Retinal pigment epithelial cell (primary cell): ENCODE data around the gene ZSWIM3.

ENCODE experiments used
- DNase-seq: peaks from one replicate; pipeline ENCODE4 v3.0.0-alpha.2; 2010; ENCODE audit warnings: low read depth
- H3K4me3 ChIP-seq: 2 replicates; pipeline ENCODE4 v1.5.1; 2011; ENCODE audit warnings: mild to moderate bottlenecking, low read length, control low read depth, moderate library complexity
- TF ChIP-seq, protein P1 (sequence below): conservative IDR thresholded peaks from 2 replicates; pipeline ENCODE4 v1.5.1; 2011; ENCODE audit warnings: low read depth, low read length, control low read depth, inconsistent platforms

The ZSWIM3 gene

DNA sequence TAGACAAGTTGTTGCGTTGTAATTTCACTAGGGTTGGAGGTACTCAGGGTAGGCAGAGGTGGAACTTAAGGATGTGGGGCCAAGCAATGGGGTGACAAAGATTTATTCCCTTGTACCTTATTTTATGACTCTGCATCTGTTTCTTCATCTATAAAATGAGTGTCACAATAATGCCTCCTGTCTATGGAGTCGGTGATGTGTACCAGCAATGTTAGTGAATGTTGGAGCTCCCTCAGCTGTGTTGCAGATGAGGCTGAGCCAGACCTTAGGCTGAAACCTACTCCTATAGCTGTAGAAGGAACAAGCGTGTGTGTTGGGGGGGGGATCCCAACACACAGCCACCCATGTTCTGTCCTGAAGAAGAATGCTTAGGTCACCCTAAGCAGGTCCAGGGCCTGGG is 40.5 kb upstream of the ZSWIM3 start:
- DNase-seq = no peak
- H3K4me3 ChIP-seq = no peak overlapping the region
- TF ChIP-seq, protein P1, sequence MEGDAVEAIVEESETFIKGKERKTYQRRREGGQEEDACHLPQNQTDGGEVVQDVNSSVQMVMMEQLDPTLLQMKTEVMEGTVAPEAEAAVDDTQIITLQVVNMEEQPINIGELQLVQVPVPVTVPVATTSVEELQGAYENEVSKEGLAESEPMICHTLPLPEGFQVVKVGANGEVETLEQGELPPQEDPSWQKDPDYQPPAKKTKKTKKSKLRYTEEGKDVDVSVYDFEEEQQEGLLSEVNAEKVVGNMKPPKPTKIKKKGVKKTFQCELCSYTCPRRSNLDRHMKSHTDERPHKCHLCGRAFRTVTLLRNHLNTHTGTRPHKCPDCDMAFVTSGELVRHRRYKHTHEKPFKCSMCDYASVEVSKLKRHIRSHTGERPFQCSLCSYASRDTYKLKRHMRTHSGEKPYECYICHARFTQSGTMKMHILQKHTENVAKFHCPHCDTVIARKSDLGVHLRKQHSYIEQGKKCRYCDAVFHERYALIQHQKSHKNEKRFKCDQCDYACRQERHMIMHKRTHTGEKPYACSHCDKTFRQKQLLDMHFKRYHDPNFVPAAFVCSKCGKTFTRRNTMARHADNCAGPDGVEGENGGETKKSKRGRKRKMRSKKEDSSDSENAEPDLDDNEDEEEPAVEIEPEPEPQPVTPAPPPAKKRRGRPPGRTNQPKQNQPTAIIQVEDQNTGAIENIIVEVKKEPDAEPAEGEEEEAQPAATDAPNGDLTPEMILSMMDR = no peak

DNA sequence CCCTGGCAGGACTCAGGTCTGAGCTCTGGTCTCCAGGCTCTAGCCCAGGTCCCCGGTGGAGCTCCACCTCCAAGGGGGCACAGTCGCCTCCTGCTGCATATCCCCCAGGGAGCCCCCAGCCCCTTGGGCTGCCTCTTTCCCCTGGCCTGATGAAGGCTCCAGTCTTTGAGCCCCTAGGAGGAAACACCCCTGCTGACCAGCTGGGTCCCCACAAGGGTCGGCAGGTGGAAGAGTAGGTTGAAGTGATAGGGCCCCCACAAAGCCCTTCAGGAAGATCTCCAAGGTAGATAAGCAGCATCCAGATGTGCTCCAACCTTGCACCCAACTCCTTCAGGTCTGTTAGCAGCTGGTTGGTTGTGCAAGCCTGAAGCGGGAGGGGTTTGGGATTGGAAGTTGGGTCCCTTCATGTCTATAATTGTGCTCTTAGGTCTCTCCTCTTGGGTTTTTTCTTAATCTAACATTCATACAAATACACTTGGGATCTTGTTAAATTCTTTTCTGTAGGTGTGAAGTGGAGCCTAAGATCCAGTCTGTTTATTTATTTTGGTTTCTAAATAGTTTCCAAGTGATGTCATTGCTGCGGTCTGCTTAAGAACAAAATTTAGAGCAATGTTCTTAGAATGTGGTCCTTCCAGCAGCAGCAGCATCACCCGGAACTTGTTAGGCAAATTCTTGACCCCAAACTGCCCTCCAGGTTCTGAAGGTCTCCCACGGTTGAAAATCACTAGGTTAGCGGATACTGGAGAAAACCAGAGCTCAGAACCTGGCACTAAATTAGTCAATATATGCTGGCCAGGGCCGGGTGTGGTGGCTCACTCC is 39.8 kb upstream of the ZSWIM3 start:
- no peak for DNase-seq
- TF ChIP-seq, protein P1 = no peak
- no peak overlapping the region for H3K4me3 ChIP-seq

DNA sequence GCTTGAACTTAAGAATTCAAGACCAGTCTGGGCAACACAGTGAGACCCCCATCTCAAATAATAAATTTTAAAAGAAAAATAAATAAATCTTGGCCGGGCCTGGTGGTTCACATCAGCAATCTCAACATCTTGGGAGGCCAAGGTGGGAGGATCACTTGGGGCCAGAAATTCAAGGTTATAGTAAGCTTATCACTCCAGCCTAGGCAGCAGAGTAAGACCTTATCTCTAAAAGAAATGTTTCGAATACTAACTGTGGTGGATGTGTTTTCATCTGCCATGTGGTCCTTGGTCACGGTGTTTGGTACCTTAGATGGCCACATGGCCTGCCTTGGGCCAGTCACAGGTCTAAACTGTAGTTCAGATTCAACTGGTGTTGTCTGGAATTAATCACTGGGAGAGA is 39.2 kb upstream of the ZSWIM3 start:
- H3K4me3 ChIP-seq = no peak overlapping the region
- no peak for DNase-seq
- TF ChIP-seq, protein P1 = no peak

DNA sequence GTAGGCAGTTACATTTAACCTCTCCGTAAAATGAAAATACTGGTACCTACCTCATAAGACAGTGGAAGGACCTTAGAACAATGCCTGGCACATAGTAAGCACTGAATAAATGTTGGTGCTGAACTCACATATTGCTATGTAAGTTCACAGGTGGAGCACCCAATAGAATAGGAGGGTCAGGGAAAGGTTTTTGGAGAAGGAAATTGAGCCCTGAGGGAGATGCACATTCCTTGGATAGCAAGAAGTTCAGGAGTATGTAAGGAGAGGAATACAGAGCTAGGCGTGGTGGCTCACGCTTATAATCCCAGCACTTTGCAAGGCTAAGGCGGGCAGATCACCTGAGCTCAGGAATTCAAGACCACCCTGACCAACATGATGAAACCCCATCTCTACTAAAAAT is 37.9 kb upstream of the ZSWIM3 start:
- TF ChIP-seq, protein P1 = no peak

DNA sequence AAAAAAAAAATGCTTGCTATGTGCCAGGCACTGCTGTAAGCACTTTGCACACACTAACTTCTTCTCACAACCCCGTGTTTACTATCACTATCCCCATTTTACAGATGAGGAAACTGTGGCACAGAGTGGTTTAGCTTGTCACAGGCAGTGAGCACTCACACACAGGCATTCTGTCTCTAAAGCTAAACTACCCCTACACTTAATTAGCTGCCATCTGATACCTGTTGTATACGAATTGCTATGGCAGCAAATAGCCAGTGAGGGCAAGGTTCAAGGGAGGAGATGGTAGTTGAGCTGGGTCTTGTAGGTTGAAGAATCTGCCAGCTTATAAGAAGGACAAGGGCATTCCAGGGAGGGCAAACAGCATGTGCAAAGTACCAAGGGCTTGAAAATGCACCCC is 35.5 kb upstream of the ZSWIM3 start:
- H3K4me3 ChIP-seq = no peak overlapping the region
- TF ChIP-seq, protein P1 = no peak
- no peak for DNase-seq

More for the DNA sequence above, 37.9 kb upstream of the ZSWIM3 start:
- H3K4me3 ChIP-seq = no peak overlapping the region
- no peak for DNase-seq

DNA sequence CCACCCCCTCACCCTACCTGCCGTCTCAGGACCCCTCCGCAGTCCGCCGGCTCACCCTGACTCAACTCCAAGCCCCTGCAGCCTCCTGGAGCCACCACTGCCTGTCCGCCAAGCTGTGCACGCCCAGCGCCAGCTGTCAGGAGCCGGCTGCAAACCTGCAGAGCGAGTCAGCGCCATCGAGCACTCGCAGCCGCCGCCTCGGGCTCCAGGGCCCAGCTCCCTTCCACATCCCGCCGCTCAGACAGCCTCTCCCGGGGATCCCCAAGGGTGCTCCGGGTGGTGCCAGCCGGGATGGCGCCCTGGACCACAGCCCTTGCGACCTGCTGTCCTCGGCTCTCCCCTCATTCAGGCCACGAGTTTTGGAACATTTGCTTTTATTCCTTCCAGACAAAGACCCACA is 34.6 kb upstream of the ZSWIM3 start:
- TF ChIP-seq, protein P1 = no peak
- DNase-seq = no peak
- peak overlapping the region; percentile 1 for H3K4me3 ChIP-seq

DNA sequence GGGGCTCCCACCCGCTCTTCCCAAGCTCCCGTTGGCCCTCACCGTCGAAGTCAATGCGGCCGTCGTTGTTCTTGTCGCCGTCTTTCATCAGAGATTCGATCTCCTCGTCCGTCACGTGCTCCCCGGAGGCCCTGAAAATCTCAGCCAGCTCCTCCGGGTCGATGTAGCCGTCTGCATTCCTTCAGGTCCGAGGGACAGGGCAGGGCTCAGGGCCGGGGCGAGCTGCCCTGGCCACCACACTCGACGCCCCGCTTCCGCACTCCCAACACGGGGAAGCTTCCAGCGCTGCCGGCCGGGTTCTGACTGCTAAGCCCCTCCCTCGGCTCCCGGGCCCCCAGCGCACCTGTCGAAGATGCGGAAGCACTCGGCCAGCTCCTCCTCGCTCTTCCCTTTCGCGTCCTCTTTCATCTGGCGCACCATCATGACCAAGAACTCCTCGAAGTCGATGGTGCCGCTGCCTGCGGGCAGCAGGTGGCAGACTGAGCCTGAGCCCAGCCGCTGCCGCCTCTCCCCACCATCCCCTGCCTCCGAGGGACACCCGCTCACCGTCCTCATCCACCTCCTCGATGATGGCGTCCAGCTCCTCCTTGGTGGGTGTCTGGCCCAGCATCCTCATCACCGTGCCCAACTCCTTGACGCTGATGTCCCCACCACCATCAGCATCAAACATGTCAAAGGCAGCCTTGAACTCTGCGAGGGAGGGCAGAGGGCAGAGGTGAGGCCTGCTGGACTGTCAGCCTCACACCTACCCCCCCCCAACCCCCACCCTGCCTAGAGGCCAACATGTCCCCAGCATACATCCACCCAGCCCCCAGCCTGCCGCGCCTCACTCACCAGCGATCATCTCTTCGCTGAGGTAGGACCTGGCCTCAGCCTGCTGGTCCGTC is 33.2 kb upstream of the ZSWIM3 start:
- TF ChIP-seq, protein P1 = peak; percentile 66
- H3K4me3 ChIP-seq = no peak overlapping the region
- DNase-seq = no peak
